HFF-Myc (cell line): ENCODE measurements around the gene SLC37A3.
A peak's percentile ranks its signal among the peaks of the same experiment; 100 is the strongest.
"Not testable (repeated sequence)": the region's sequence is repeated elsewhere in the genome, so short reads cannot be mapped to it uniquely, and the experiment has no call there.

Source experiments
- DNase-seq: peaks from one replicate; pipeline ENCODE4 v3.0.0-alpha.2; 2011; ENCODE audit warnings: low read depth; ENCODE audit errors: extremely low read depth
- H3K4me3 ChIP-seq: replicated peaks from 2 replicates; pipeline ENCODE4 v1.5.1; 2011; ENCODE audit warnings: low read depth, mild to moderate bottlenecking, control low read depth, low read length
- TF ChIP-seq, protein P1 (sequence below): IDR thresholded peaks from 2 replicates; pipeline ENCODE4 v1.5.1; 2012; ENCODE audit warnings: mild to moderate bottlenecking, low read depth, low read length, control low read depth; ENCODE audit errors: missing control alignments

SLC37A3 gene

GRCh38 chr7:140417456-140418155, 19.3 kb upstream of the SLC37A3 start:
- TF ChIP-seq, protein P1, sequence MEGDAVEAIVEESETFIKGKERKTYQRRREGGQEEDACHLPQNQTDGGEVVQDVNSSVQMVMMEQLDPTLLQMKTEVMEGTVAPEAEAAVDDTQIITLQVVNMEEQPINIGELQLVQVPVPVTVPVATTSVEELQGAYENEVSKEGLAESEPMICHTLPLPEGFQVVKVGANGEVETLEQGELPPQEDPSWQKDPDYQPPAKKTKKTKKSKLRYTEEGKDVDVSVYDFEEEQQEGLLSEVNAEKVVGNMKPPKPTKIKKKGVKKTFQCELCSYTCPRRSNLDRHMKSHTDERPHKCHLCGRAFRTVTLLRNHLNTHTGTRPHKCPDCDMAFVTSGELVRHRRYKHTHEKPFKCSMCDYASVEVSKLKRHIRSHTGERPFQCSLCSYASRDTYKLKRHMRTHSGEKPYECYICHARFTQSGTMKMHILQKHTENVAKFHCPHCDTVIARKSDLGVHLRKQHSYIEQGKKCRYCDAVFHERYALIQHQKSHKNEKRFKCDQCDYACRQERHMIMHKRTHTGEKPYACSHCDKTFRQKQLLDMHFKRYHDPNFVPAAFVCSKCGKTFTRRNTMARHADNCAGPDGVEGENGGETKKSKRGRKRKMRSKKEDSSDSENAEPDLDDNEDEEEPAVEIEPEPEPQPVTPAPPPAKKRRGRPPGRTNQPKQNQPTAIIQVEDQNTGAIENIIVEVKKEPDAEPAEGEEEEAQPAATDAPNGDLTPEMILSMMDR: no peak
- no peak overlapping the region for H3K4me3 ChIP-seq
- DNase-seq: no peak

DNA sequence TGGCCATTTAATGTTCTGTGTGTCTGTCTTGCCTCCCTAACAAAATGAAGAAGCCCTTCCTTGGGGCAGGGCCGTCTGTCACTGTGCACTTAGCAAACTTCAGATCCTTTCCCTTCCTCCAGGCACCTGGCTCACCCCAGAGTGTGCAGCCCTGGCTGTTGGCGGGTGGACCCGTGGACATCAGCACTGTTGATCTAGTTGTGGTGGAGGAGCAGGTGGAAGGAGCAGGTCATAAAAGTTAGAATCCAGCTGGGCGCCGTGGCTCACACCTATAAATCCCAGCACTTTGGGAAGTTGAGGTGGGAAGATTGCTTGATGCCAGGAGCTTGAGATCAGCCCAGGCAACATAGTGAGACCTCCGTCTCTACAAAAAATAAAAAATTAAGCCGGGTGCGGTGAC, 18.2 kb upstream of the SLC37A3 start:
- DNase-seq: no peak
- TF ChIP-seq, protein P1: no peak
- no peak overlapping the region for H3K4me3 ChIP-seq

GRCh38 chr7:140415816-140416215, 17.5 kb upstream of the SLC37A3 start:
- H3K4me3 ChIP-seq, DNase-seq: not testable (repeated sequence)

- no peak overlapping the region for H3K4me3 ChIP-seq
- TF ChIP-seq, protein P1: no peak
- no peak for DNase-seq
Observed at GRCh38 chr7:140415361-140415760, 17.0 kb upstream of the SLC37A3 start.

DNA sequence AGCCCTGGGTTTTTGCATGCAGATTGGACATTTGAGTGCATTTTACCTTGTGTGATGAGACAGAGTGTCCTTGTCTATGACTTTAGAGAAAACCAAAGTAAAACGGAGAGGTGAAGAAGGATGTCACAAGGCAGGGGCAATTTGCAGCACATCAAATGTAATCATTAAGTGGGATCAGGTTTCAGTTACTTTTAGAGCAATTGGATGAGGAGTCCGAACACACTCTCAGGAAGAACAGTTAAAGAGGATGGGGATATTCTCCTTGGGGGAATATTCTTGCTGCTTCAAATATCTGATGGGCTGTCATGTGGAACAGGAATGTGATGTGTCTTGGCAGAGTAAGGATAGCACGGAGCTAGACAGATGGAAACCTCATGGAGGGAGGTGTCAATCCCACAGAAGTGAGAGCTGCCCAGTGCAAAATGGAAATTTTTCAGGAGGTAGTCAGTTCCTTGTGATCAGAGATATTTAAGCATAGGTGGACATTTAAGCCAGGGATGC, 6.3 kb upstream of the SLC37A3 start:
- no peak overlapping the region for H3K4me3 ChIP-seq
- TF ChIP-seq, protein P1: no peak
- DNase-seq: no peak

DNA sequence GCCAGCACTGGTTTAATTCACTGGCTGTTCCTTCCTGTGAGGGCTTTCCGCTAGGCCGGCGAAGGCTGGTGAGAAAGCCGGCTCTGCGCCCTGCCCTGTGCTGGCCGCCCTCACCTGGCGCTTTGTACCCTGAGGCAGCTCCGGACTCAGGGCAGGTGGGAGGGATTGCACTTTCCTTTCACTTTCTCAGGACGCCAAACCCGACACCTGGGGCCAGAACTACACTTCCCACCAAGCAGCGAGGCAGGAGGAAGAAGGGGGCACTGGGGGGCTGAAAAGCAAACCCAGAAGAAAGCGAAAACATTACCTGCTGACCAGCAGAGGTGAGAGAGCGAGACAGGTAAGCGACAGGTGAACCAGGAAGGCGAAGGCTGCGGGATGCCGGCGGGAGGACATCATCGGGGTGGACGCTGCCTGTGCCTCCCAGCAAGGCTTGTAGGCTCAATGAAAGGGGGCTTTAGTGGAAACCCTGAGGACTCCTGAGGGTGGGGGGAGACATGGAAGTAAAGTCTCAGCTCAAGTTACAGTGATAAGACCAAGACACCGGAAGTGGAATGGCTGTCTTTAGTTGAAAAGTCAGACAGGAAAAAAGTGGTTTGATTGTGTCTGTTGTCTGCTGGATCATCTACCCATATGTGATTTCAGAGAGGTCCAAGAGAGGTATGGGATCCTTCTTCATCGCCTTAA, 5.7 kb upstream of the SLC37A3 start, which contains the start of gene RAB19:
Gene RAB19 (plus strand): TSS at position 181 of the 687 bp plus-strand sequence. CDS start 3,589 bp downstream, outside the sequence.
- no peak within 1 kb of the TSS for H3K4me3 ChIP-seq
- DNase-seq: no peak
- TF ChIP-seq, protein P1: no peak

DNA sequence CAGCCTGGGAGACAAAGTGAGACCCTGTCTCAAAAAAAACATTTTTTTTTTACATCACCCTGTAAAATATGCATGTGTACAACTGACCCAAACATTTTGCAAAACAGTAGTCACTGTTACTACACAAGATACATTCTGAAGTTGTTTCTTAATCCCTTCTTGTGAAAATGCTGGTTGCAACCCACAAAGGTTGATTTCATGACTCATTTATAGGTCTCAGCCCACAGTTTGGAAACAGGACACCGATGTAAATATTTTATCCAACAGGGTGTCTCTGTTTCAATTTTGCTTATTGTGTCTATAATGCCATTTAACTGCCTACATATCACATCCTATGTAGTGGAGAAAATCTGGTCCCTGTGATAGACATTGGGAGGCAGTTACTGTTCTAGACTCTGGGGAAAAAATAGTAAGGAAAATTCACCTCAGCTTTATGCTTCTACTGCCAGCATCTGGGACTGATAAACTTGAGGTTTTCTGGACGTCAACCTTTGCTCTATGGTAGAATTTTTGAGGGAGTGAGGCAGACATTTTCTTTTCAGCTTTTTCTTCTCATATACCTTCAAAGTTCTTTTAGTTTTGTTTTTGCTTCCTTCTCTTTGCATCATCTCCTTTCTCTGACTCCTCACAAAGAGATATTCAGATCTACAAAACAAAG, 4.0 kb upstream of the SLC37A3 start:
- TF ChIP-seq, protein P1: no peak
- no peak overlapping the region for H3K4me3 ChIP-seq
- peak; percentile 26 for DNase-seq
